Endometrial microvascular endothelial cells (primary cell): ENCODE measurements around the gene PTH1R. TPM values are rescaled to one million over a fixed set of nuclear protein-coding genes. Genes with fewer than 3 reads are reported as not detected.

Source experiments
- in situ Hi-C: cut with HindIII; loops from 2 replicates; pipeline ENCODE4 v1.10.0; 2017; ENCODE audit warnings: low sequenced_read_pairs, low pct_unique_long_range_greater_than_20kb; ENCODE audit errors: inconsistent ontology term
- total RNA-seq: library from RNA; depleted of rRNA; stranded (reverse); fragments of >200 nt; gene quantifications from one replicate; pipeline ENCODE4 v1.2.3, GENCODE V29; 2015; ENCODE audit errors: inconsistent ontology term

The PTH1R gene
- total RNA-seq, 1 donor from 2014 or later, result not detected

GRCh38 chr3:46948830-46949671, 71.5 kb downstream of the PTH1R start:
- in situ Hi-C loops, result no loop called here

DNA sequence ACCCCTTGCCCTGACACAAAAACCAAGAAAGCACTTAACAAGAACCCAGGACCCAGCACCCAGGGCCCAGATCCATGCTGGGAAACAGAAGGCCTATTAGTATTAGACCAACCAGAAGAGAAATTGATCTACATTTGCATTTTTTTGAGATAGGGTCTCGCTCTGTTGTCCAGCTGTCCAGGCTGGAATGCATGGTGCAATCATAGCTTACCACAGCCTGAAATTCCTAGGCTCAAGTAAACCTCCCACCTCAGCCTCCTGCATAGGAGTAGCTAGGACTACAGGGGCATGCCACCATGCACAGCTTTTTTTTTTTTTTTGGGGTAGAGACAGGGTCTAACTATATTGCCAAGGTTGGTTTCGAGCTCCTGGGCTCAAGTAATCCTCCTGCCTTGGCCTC, 72.7 kb downstream of the PTH1R start:
- in situ Hi-C loops, result no loop called here

DNA sequence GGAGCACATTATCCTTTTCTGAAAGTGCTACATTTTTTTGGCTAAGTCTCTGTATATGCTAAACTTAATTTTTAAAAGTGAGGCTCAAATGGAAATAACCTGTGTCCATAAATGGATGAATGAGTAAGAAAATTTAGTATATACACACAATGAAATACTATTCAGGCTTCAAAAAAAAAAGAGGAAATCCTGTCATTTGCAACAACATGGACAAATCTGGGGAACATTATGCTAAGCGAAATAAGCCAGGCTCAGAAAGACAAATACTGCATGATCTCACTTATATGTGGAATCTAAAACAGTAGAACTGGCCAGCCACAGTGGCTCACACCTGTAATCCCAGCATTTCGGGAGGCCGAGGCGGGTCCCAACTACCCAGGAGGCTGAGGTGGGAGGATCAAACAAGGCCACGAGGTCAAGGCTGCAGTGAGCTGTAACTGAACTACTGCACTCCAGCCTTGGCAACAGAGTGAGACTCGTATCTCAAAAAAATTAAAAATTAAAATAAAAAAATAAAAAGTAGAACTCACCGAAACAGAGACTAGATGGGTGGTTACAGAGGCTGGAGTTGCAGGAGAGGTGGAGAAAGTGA, 73.2 kb downstream of the PTH1R start:
- in situ Hi-C loops, result no loop called here

- in situ Hi-C loops, result no loop called here
These were observed 75.3 kb downstream of the PTH1R start for GRCh38 chr3:46952813-46953212.

Other genes with a start within 250 kb of the PTH1R start
- 6.8 TPM for gene ALS2CL, start 184.0 kb upstream of the PTH1R start, total RNA-seq
- gene TMIE, start 176.3 kb upstream of the PTH1R start, total RNA-seq, result not detected
- gene PRSS50, start 159.9 kb upstream of the PTH1R start, total RNA-seq, result not detected
- gene MYL3, start 14.3 kb upstream of the PTH1R start, total RNA-seq, result not detected
- gene CCDC12, start 99.0 kb downstream of the PTH1R start, total RNA-seq, result 27.0 TPM
- 39.9 TPM for gene NBEAL2, start 101.9 kb downstream of the PTH1R start, total RNA-seq